A549 (cell line): ENCODE data around the gene ARHGAP20. TPM values are rescaled to one million over a fixed set of nuclear protein-coding genes. Genes with fewer than 3 reads are reported as not detected.

Experiments
- ATAC-seq, 2 experiments: fragments of 200-7000 bp in 1 of 2; fragments of >200 bp in 1 of 2; cut with Nextera tagmentation in 1 of 2; cut with Tn5 transposase in 1 of 2; 3 replicates each; pipeline versions ENCODE4 v1.8.0 to v1.9.1; 2018 to 2020; ENCODE audit warnings: mild to moderate bottlenecking in 1 of 2, moderate library complexity in 1 of 2
- CTCF ChIA-PET: fragments of 300-600 bp; sonication (Branson Sonifier 250); formaldehyde crosslinking; extraction: SDS; loops from one replicate; lab custom pipeline; 2021; ENCODE audit warnings: antibody characterized with exemption, inconsistent platforms; lab: Yijun Ruan, JAX
- POLR2A ChIA-PET: fragments of 350-600 bp; formaldehyde crosslinking; extraction: SDS; loops from one replicate; lab custom pipeline; 2021; ENCODE audit warnings: antibody characterized with exemption, inconsistent platforms; lab: Yijun Ruan, JAX
- DNase-seq, 2 experiments: peaks; one replicate each; pipeline versions ENCODE4 v3.0.0 to v3.0.0-alpha.2; 2011 to 2016; ENCODE audit warnings: low read depth in 1 of 2, low spot score in 1 of 2
- FAIRE-seq: peaks from 2 replicates; lab custom pipeline; 2011; peaks lifted over from hg19 to GRCh38; lab: Jason Lieb, UNC
- H3K27ac ChIP-seq, 2 experiments: fragments of >200 bp; sonication (Bioruptor Twin); formaldehyde crosslinking; 3 replicates each; pipeline ENCODE4 v1.5.1; 2016 to 2017
- H3K4me1 ChIP-seq: fragments of >200 bp; sonication (Bioruptor Twin); formaldehyde crosslinking; 3 replicates; pipeline ENCODE4 v1.6.1; 2016
- H3K4me2 ChIP-seq: fragments of >200 bp; sonication (Bioruptor Twin); formaldehyde crosslinking; 3 replicates; pipeline ENCODE4 v1.6.1; 2016
- H3K4me3 ChIP-seq: fragments of >200 bp; sonication (Bioruptor Twin); formaldehyde crosslinking; 3 replicates; pipeline ENCODE4 v1.5.1; 2016
- H3K9me3 ChIP-seq: fragments of >200 bp; sonication (Bioruptor Twin); formaldehyde crosslinking; 3 replicates; pipeline ENCODE4 v1.6.1; 2016
- BHLHE40 ChIP-seq: IDR thresholded peaks from 2 replicates; pipeline ENCODE4 v1.6.1; 2012; ENCODE audit warnings: low read depth, low read length, inconsistent platforms
- CEBPB ChIP-seq, 2 experiments: fragments of >200 bp in 1 of 2; sonication (Bioruptor Twin) in 1 of 2; formaldehyde crosslinking in 1 of 2; IDR thresholded peaks; 2 replicates each; pipeline ENCODE4 v1.6.1; 2012 to 2016
- CHD2 ChIP-seq: fragments of 150-350 bp; IDR thresholded peaks from 2 replicates; pipeline ENCODE4 v1.6.1; 2014; ENCODE audit warnings: low read length; ENCODE audit not compliant: partially characterized antibody
- EHF ChIP-seq: fragments of 250-450 bp; sonication (Bioruptor Pico); IDR thresholded peaks from 2 replicates; pipeline ENCODE4 v1.5.0; 2020; ENCODE audit warnings: mild to moderate bottlenecking
- EHMT2 ChIP-seq: fragments of 200-600 bp; sonication (generic); IDR thresholded peaks from 2 replicates; pipeline ENCODE4 v1.6.1; 2016; ENCODE audit warnings: antibody characterized with exemption, low read depth, mild to moderate bottlenecking, moderate library complexity
- GATA3 ChIP-seq: IDR thresholded peaks from 2 replicates; pipeline ENCODE4 v1.6.1; 2012; ENCODE audit warnings: borderline replicate concordance
- HOXA7 ChIP-seq: fragments of 250-450 bp; sonication (Bioruptor Pico); IDR thresholded peaks from 2 replicates; pipeline ENCODE4 v1.5.0; 2020; ENCODE audit warnings: mild to moderate bottlenecking, moderate library complexity
- JUNB ChIP-seq: fragments of >200 bp; sonication (Bioruptor Twin); formaldehyde crosslinking; IDR thresholded peaks from 2 replicates; pipeline ENCODE4 v1.6.1; 2016
- KDM1A ChIP-seq: fragments of 200-600 bp; sonication (generic); IDR thresholded peaks from 2 replicates; pipeline ENCODE4 v1.6.1; 2016; ENCODE audit warnings: low read depth, mild to moderate bottlenecking
- MAFK ChIP-seq: fragments of 450-650 bp; IDR thresholded peaks from 2 replicates; pipeline ENCODE4 v1.6.1; 2014; ENCODE audit not compliant: partially characterized antibody
- MYC ChIP-seq: IDR thresholded peaks from 2 replicates; pipeline ENCODE4 v1.6.1; 2012; ENCODE audit warnings: mild to moderate bottlenecking, inconsistent platforms, low read length, improper control_type of control experiment, borderline replicate concordance
- NFE2L2 ChIP-seq: fragments of 150-350 bp; conservative IDR thresholded peaks from 2 replicates; pipeline ENCODE4 v1.6.1; 2014; ENCODE audit warnings: low read length
- PHF8 ChIP-seq: fragments of 200-600 bp; sonication (generic); IDR thresholded peaks from 2 replicates; pipeline ENCODE4 v1.6.1; 2016; ENCODE audit warnings: low read depth, mild to moderate bottlenecking, antibody characterized with exemption, moderate library complexity, borderline replicate concordance
- POLR2A ChIP-seq: IDR thresholded peaks from 2 replicates; pipeline ENCODE4 v1.6.1; 2012; ENCODE audit warnings: mild to moderate bottlenecking, low read length
- POLR2AphosphoS2 ChIP-seq: conservative IDR thresholded peaks from 2 replicates; pipeline ENCODE4 v1.6.1; 2012; ENCODE audit warnings: low read length, improper control_type of control experiment, inconsistent platforms
- RAD21 ChIP-seq, 2 experiments: fragments of >200 bp in 1 of 2; sonication (Bioruptor Twin) in 1 of 2; formaldehyde crosslinking in 1 of 2; IDR thresholded peaks in 1 of 2; conservative IDR thresholded peaks in 1 of 2; 2 replicates in 1 of 2; 3 replicates in 1 of 2; pipeline ENCODE4 v1.6.1; 2012 to 2018; ENCODE audit warnings: inconsistent platforms in 1 of 2
- RCOR1 ChIP-seq: fragments of 150-350 bp; IDR thresholded peaks from 2 replicates; pipeline ENCODE4 v1.6.1; 2014; ENCODE audit warnings: antibody characterized with exemption, low read length, low read depth
- RFX5 ChIP-seq: fragments of 450-650 bp; IDR thresholded peaks from 2 replicates; pipeline ENCODE4 v1.7.1; 2014; ENCODE audit warnings: antibody characterized with exemption, mild to moderate bottlenecking, moderate library complexity
- SMC3 ChIP-seq: fragments of >200 bp; sonication (Bioruptor Twin); formaldehyde crosslinking; IDR thresholded peaks from 3 replicates; pipeline ENCODE4 v1.6.1; 2018; ENCODE audit warnings: inconsistent platforms
- ZFP36 ChIP-seq: fragments of 450-650 bp; IDR thresholded peaks from 2 replicates; pipeline ENCODE4 v1.6.1; 2014; ENCODE audit warnings: borderline replicate concordance; ENCODE audit not compliant: partially characterized antibody
- ZSCAN20 ChIP-seq: fragments of 250-450 bp; sonication (Bioruptor Pico); IDR thresholded peaks from 2 replicates; pipeline ENCODE4 v1.8.0; 2022; ENCODE audit warnings: mild to moderate bottlenecking, moderate library complexity
- WGBS: methylation state at CpG from one replicate; pipeline ENCODE4 v1.1.6; 2017; ENCODE audit errors: missing lambda C conversion rate; 5-methylcytosine and 5-hydroxymethylcytosine counted together
- polyA plus RNA-seq, 4 experiments: library from polyadenylated mRNA; depleted of rRNA in 3 of 4; stranded (reverse); fragments of >200 nt; fragmentation: RNase III in 1 of 4; extraction: RNeasy Plus Mini Kit Qiagen cat#74134 plus additional on column Dnase treatment in 1 of 4; gene quantifications; 2 replicates in 3 of 4; 3 replicates in 1 of 4; pipeline ENCODE4 v1.2.3, GENCODE V29; 2011 to 2017
- TF ChIP-seq, protein P1 (sequence below): fragments of 150-350 bp; IDR thresholded peaks from 2 replicates; pipeline ENCODE4 v1.6.1; 2014; ENCODE audit warnings: low read depth, mild to moderate bottlenecking, low read length
- TF ChIP-seq, protein P2 (sequence below): IDR thresholded peaks from 2 replicates; pipeline ENCODE4 v1.6.1; 2012
- TF ChIP-seq, protein P3 (sequence below): fragments of >200 bp; sonication (Bioruptor Twin); formaldehyde crosslinking; IDR thresholded peaks from 3 replicates; pipeline ENCODE4 v1.5.1; 2016

Gene ARHGAP20
- polyA plus RNA-seq, 2 of the 4 experiments (the other 2 are of a cell fraction): 0.01 TPM; not detected in 1

DNA sequence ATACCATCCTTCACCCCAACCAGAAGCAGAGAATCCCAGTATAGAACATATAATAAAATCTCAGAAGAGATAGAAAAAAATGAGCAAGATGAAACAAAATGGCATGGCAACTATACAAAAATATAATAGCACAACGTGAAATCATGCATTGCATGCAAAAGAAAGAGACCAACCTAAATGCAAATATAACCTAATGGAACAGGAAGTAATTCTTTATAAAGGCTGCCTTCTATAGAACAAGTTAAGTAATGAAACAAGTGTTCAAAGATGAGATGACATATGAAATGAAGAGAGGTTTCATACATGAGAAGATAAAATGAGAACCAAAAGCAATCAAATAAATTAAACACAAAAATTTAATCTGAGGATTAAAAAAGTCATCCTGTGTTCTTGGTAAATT is 18.5 kb upstream of the ARHGAP20 start:
- POLR2A ChIA-PET: no interaction called here
- no peak for DNase-seq
- ATAC-seq: no peak
- no peaks in the 10 kb centered on the region for H3K4me1 ChIP-seq
- FAIRE-seq: no peak
- H3K4me3 ChIP-seq: no peak overlapping the region
- no peak overlapping the region for H3K4me2 ChIP-seq
- no peaks in the 10 kb centered on the region for H3K9me3 ChIP-seq
- no peak for TF ChIP-seq EHMT2
- TF ChIP-seq SMC3: no peak
- TF ChIP-seq JUNB: no peak
- TF ChIP-seq PHF8: no peak
- TF ChIP-seq ZFP36: no peak
- TF ChIP-seq, all 56 proteins: peak for 0
- 0% methylated on average over 1 of the region's 1 CpG for WGBS
- H3K27ac ChIP-seq: no peak overlapping the region
- CTCF ChIA-PET: no interaction called here

DNA sequence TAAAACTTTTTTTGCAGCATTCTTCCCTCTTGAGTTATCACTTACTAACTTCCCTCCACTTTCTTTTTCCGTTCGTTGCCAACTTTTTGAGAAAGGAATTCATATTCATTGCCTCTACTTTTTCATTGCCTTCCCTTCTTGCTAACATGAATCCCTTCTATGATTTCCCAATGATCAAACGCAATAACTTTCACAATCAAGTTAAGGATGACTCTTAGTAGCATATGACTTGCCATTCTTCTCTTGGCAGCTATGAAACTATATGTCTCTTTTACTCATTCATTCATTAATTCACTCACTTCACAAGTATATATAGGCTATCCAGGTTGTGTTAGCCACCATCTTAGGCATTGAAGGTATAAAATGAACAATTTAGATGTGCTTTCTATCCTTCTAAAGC is 16.6 kb upstream of the ARHGAP20 start:
- ChIA-PET POLR2A (no interaction called here), CTCF (no interaction called here)
- no peak for DNase-seq
- WGBS: 5% methylated on average over 3 of the region's 3 CpGs
- Histone ChIP-seq H3K4me1 (no peaks in the 10 kb centered on the region), H3K9me3 (no peaks in the 10 kb centered on the region)
- ATAC-seq: no peak
- TF ChIP-seq GATA3 (no peak), MYC (no peak), MAFK (no peak), RAD21 (conservative IDR thresholded peaks at IDR 0.05 in 1 of 2, IDR thresholded peaks at IDR 0.05 in 1 of 2) (no peak), CHD2 (no peak), ZSCAN20 (CRISPR knock-in tag) (no peak), RCOR1 (no peak)
- TF ChIP-seq, all 56 proteins: peak for 0
- no peak overlapping the region for H3K4me2 ChIP-seq
- no peak overlapping the region for H3K27ac ChIP-seq
- no peak overlapping the region for H3K4me3 ChIP-seq
- no peak for FAIRE-seq

DNA sequence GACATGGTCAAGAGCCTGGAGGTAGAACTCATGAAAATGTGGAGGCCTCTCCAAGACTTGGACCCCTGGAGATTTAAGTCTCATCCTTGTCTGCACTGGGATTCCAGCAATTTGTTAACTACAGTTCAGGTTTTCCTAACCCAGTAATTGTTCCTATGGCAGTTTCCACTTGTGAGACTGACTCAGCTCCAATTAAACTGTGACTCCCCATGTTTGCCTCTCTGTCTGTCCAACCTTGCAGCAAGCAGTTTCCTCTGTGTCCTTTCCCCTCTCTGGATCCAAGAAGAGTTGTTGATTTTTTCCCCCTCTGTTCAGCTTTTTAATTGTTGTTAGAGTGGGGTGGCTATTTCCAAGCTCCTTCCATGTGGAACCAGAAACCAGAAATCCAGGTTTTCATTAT is 16.2 kb upstream of the ARHGAP20 start:
- no peak overlapping the region for H3K27ac ChIP-seq
- CTCF ChIA-PET: no interaction called here
- no peaks in the 10 kb centered on the region for H3K9me3 ChIP-seq
- FAIRE-seq (no peak), ATAC-seq (no peak), DNase-seq (no peak)
- no peak overlapping the region for H3K4me3 ChIP-seq
- H3K4me2 ChIP-seq: no peak overlapping the region
- POLR2A ChIA-PET: no interaction called here
- no peaks in the 10 kb centered on the region for H3K4me1 ChIP-seq
- TF ChIP-seq POLR2A (no peak), SMC3 (no peak), KDM1A (no peak), JUNB (no peak), EHF (CRISPR knock-in tag) (no peak), BHLHE40 (no peak), HOXA7 (CRISPR knock-in tag) (no peak), RFX5 (no peak), CEBPB (IDR thresholded peaks at IDR 0.05) (no peak), NFE2L2 (no peak), POLR2AphosphoS2 (no peak), GATA3 (no peak), MAFK (no peak)
- TF ChIP-seq, protein P1, sequence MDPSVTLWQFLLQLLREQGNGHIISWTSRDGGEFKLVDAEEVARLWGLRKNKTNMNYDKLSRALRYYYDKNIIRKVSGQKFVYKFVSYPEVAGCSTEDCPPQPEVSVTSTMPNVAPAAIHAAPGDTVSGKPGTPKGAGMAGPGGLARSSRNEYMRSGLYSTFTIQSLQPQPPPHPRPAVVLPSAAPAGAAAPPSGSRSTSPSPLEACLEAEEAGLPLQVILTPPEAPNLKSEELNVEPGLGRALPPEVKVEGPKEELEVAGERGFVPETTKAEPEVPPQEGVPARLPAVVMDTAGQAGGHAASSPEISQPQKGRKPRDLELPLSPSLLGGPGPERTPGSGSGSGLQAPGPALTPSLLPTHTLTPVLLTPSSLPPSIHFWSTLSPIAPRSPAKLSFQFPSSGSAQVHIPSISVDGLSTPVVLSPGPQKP: no peak
- TF ChIP-seq, protein P2, sequence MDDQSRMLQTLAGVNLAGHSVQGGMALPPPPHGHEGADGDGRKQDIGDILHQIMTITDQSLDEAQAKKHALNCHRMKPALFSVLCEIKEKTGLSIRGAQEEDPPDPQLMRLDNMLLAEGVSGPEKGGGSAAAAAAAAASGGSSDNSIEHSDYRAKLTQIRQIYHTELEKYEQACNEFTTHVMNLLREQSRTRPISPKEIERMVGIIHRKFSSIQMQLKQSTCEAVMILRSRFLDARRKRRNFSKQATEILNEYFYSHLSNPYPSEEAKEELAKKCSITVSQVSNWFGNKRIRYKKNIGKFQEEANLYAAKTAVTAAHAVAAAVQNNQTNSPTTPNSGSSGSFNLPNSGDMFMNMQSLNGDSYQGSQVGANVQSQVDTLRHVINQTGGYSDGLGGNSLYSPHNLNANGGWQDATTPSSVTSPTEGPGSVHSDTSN: no peak
- TF ChIP-seq, protein P3, sequence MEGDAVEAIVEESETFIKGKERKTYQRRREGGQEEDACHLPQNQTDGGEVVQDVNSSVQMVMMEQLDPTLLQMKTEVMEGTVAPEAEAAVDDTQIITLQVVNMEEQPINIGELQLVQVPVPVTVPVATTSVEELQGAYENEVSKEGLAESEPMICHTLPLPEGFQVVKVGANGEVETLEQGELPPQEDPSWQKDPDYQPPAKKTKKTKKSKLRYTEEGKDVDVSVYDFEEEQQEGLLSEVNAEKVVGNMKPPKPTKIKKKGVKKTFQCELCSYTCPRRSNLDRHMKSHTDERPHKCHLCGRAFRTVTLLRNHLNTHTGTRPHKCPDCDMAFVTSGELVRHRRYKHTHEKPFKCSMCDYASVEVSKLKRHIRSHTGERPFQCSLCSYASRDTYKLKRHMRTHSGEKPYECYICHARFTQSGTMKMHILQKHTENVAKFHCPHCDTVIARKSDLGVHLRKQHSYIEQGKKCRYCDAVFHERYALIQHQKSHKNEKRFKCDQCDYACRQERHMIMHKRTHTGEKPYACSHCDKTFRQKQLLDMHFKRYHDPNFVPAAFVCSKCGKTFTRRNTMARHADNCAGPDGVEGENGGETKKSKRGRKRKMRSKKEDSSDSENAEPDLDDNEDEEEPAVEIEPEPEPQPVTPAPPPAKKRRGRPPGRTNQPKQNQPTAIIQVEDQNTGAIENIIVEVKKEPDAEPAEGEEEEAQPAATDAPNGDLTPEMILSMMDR: no peak
